H9 (cell line): ENCODE measurements around the gene MAGI1. TPM values are rescaled to one million over a fixed set of nuclear protein-coding genes. Genes with fewer than 3 reads are reported as not detected.

Source experiments
- DNase-seq: peaks from one replicate; pipeline ENCODE4 v3.0.0-alpha.2; 2017
- H2AFZ ChIP-seq: one replicate; pipeline ENCODE4 v1.6.1; 2013; ENCODE audit warnings: mild to moderate bottlenecking, low read length, control low read depth, moderate library complexity
- H2AK5ac ChIP-seq: 2 replicates; pipeline ENCODE4 v1.6.1; 2013; ENCODE audit warnings: low read length, control low read depth, mixed read lengths; ENCODE audit not compliant: insufficient read length
- H2BK120ac ChIP-seq: one replicate; pipeline ENCODE4 v1.6.1; 2013; ENCODE audit warnings: low read depth, mild to moderate bottlenecking, low read length, control low read depth, inconsistent platforms; ENCODE audit not compliant: poor library complexity, severe bottlenecking
- H2BK12ac ChIP-seq: 2 replicates; pipeline ENCODE4 v1.6.1; 2013; ENCODE audit warnings: low read length, control low read depth, mixed read lengths, low read depth; ENCODE audit not compliant: insufficient read length
- H2BK15ac ChIP-seq: 2 replicates; pipeline ENCODE4 v1.6.1; 2013; ENCODE audit warnings: low read depth, low read length, control low read depth
- H2BK20ac ChIP-seq: one replicate; pipeline ENCODE4 v1.6.1; 2013; ENCODE audit warnings: low read depth, mild to moderate bottlenecking, low read length, control low read depth, inconsistent platforms; ENCODE audit not compliant: poor library complexity, severe bottlenecking
- H2BK5ac ChIP-seq: 2 replicates; pipeline ENCODE4 v1.6.1; 2013; ENCODE audit warnings: low read length, control low read depth, mixed read lengths; ENCODE audit not compliant: insufficient read length
- H3K14ac ChIP-seq: 2 replicates; pipeline ENCODE4 v1.6.1; 2013; ENCODE audit warnings: low read length, control low read depth; ENCODE audit not compliant: insufficient read depth
- H3K18ac ChIP-seq: 2 replicates; pipeline ENCODE4 v1.6.1; 2013; ENCODE audit warnings: low read depth, mild to moderate bottlenecking, mixed read lengths, low read length, control low read depth; ENCODE audit not compliant: insufficient read length
- H3K23ac ChIP-seq: 2 replicates; pipeline ENCODE4 v1.6.1; 2013; ENCODE audit warnings: low read length, control low read depth, mixed read lengths, low read depth; ENCODE audit not compliant: insufficient read length
- H3K23me2 ChIP-seq: 2 replicates; pipeline ENCODE4 v1.6.1; 2013; ENCODE audit warnings: low read depth, mild to moderate bottlenecking, mixed read lengths, low read length, control low read depth; ENCODE audit not compliant: insufficient read length, poor library complexity, severe bottlenecking
- H3K27ac ChIP-seq: 2 replicates; pipeline ENCODE4 v1.5.1; 2013; ENCODE audit warnings: low read length, control low read depth, mixed read lengths, low read depth; ENCODE audit not compliant: insufficient read length
- H3K27me3 ChIP-seq: 2 replicates; pipeline ENCODE4 v1.6.1; 2013; ENCODE audit warnings: low read length, control low read depth, inconsistent platforms; ENCODE audit not compliant: insufficient read depth
- H3K4ac ChIP-seq: 2 replicates; pipeline ENCODE4 v1.6.1; 2013; ENCODE audit warnings: low read depth, mild to moderate bottlenecking, control low read depth, inconsistent platforms, low read length, moderate library complexity
- H3K4me1 ChIP-seq: 2 replicates; pipeline ENCODE4 v1.6.1; 2013; ENCODE audit warnings: low read length, control low read depth, inconsistent platforms; ENCODE audit not compliant: insufficient read depth
- H3K4me2 ChIP-seq: 2 replicates; pipeline ENCODE4 v1.6.1; 2013; ENCODE audit warnings: low read length, control low read depth, mixed read lengths; ENCODE audit not compliant: insufficient read length, insufficient read depth
- H3K56ac ChIP-seq: 2 replicates; pipeline ENCODE4 v1.6.1; 2013; ENCODE audit warnings: low read depth, mild to moderate bottlenecking, mixed read lengths, low read length, control low read depth; ENCODE audit not compliant: insufficient read length
- H3K79me1 ChIP-seq: 2 replicates; pipeline ENCODE4 v1.6.1; 2013; ENCODE audit warnings: low read depth, mild to moderate bottlenecking, moderate library complexity, low read length, control low read depth, inconsistent platforms; ENCODE audit not compliant: insufficient read depth, poor library complexity, severe bottlenecking
- H3K79me2 ChIP-seq: 2 replicates; pipeline ENCODE4 v1.6.1; 2013; ENCODE audit warnings: low read length, control low read depth, inconsistent platforms; ENCODE audit not compliant: insufficient read depth
- H3K9ac ChIP-seq: 2 replicates; pipeline ENCODE4 v1.6.1; 2013; ENCODE audit warnings: low read length, control low read depth, mixed read lengths; ENCODE audit not compliant: insufficient read length; ENCODE audit errors: extremely low read depth
- H3K9me3 ChIP-seq: one replicate; pipeline ENCODE4 v1.6.1; 2013; ENCODE audit warnings: low read depth, low read length, inconsistent platforms; ENCODE audit not compliant: control insufficient read depth
- H3T11ph ChIP-seq: one replicate; pipeline ENCODE4 v1.6.1; 2013; ENCODE audit warnings: mild to moderate bottlenecking, low read length, control low read depth, inconsistent platforms
- H4K20me1 ChIP-seq: one replicate; pipeline ENCODE4 v1.6.1; 2013; ENCODE audit not compliant: control insufficient read depth, insufficient read length, insufficient read depth
- H4K5ac ChIP-seq: 2 replicates; pipeline ENCODE4 v1.6.1; 2013; ENCODE audit warnings: low read depth, mild to moderate bottlenecking, mixed read lengths, low read length, control low read depth; ENCODE audit not compliant: insufficient read length
- H4K8ac ChIP-seq: replicated peaks from 2 replicates; pipeline ENCODE4 v1.6.1; 2013; ENCODE audit warnings: low read length, control low read depth, mixed read lengths, low read depth; ENCODE audit not compliant: insufficient read length
- H4K91ac ChIP-seq: 2 replicates; pipeline ENCODE4 v1.6.1; 2013; ENCODE audit warnings: low read depth, mild to moderate bottlenecking, moderate library complexity, mixed read lengths, low read length, control low read depth; ENCODE audit not compliant: insufficient read length
- H3K27ac Mint-ChIP-seq, 3 experiments: 2 replicates in 2 of 3; 3 replicates in 1 of 3; pipeline ENCODE4 v1.8.0; 2020 to 2021; ENCODE audit warnings: mixed read lengths in 3 of 3, mild to moderate bottlenecking in 1 of 3, moderate library complexity in 1 of 3
- H3K27me3 Mint-ChIP-seq: 2 replicates; pipeline ENCODE4 v1.8.0; 2021; ENCODE audit warnings: low read depth, mild to moderate bottlenecking, moderate library complexity, mixed read lengths
- H3K36me3 Mint-ChIP-seq, 3 experiments: 2 replicates in 2 of 3; 3 replicates in 1 of 3; pipeline ENCODE4 v1.8.0; 2020 to 2021; ENCODE audit warnings: low read depth in 3 of 3, mixed read lengths in 3 of 3; ENCODE audit not compliant: insufficient read depth in 1 of 3
- H3K4me1 Mint-ChIP-seq, 2 experiments: 2 replicates each; pipeline ENCODE4 v1.8.0; 2020; ENCODE audit warnings: mixed read lengths in 2 of 2
- H3K4me3 Mint-ChIP-seq, 2 experiments: 2 replicates in 1 of 2; 3 replicates in 1 of 2; pipeline ENCODE4 v1.8.0; 2020 to 2021; ENCODE audit warnings: mild to moderate bottlenecking in 2 of 2, mixed read lengths in 2 of 2, moderate library complexity in 1 of 2
- H3K9me3 Mint-ChIP-seq, 2 experiments: 2 replicates in 1 of 2; 3 replicates in 1 of 2; pipeline ENCODE4 v1.8.0; 2020; ENCODE audit warnings: mild to moderate bottlenecking in 2 of 2, mixed read lengths in 2 of 2, moderate library complexity in 1 of 2
- CTCF ChIP-seq: fragments of 200-600 bp; sonication (generic); conservative IDR thresholded peaks from 3 replicates; pipeline ENCODE4 v1.8.0; 2021; ENCODE audit warnings: antibody characterized with exemption, mild to moderate bottlenecking
- WGBS: extraction: QIAGEN DNeasy Blood & Tissue Kit; methylation state at CpG from one replicate; pipeline ENCODE4 v1.1.7; 2013; ENCODE audit warnings: missing lambda C conversion rate, low lambda C conversion rate, mixed read lengths; ENCODE audit not compliant: insufficient read length; ENCODE audit errors: extremely low coverage; 5-methylcytosine and 5-hydroxymethylcytosine counted together
- total RNA-seq: library from RNA; stranded (reverse); gene quantifications from 2 replicates; pipeline ENCODE4 v1.2.1, GENCODE V29; 2021

MAGI1 gene
- total RNA-seq, 1 experiment from 2014 or later = 65.7 TPM

- DNase-seq = no peak
- no peak overlapping the region for H3K4ac ChIP-seq
- H4K20me1 ChIP-seq = no peaks in the 10 kb centered on the region
- no peak overlapping the region for H2BK20ac ChIP-seq
- H3K79me2 ChIP-seq = no peaks in the 10 kb centered on the region
- no peak overlapping the region for H2BK15ac ChIP-seq
- no peaks in the 10 kb centered on the region for H3K79me1 ChIP-seq
- H2AK5ac ChIP-seq = no peak overlapping the region
- no peak overlapping the region for H4K91ac ChIP-seq
- H3K4me1 Mint-ChIP-seq = peaks cover 9 to 14% of the 10 kb centered on the region in 2 experiments
- no peak overlapping the region for H3K27ac Mint-ChIP-seq
- no peak overlapping the region for H3K14ac ChIP-seq
- H3K27ac ChIP-seq = no peak overlapping the region
- H3K4me3 Mint-ChIP-seq = no peak overlapping the region
- H3K4me2 ChIP-seq = no peak overlapping the region
- H3K36me3 Mint-ChIP-seq = no peaks in the 10 kb centered on the region
- H2BK120ac ChIP-seq = no peak overlapping the region
- H3K27me3 Mint-ChIP-seq = no peaks in the 10 kb centered on the region
- no peaks in the 10 kb centered on the region for H3K9me3 ChIP-seq
- no peaks in the 10 kb centered on the region for H3K9me3 Mint-ChIP-seq
- H3K9ac ChIP-seq = no peak overlapping the region
- H3K27me3 ChIP-seq = no peaks in the 10 kb centered on the region
- no peak overlapping the region for H3K56ac ChIP-seq
- H4K5ac ChIP-seq = no peak overlapping the region
- H3K23me2 ChIP-seq = no peaks in the 10 kb centered on the region
- WGBS = no CpG with 5 or more reads among the region's 6 CpGs
- H3T11ph ChIP-seq = no peak overlapping the region
- no peak overlapping the region for H2BK5ac ChIP-seq
- no peak overlapping the region for H2AFZ ChIP-seq
- H3K18ac ChIP-seq = no peak overlapping the region
- peak; percentile 92 for TF ChIP-seq CTCF
- H4K8ac ChIP-seq = no peak overlapping the region
- no peak overlapping the region for H2BK12ac ChIP-seq
- H3K4me1 ChIP-seq = no peaks in the 10 kb centered on the region
- H3K23ac ChIP-seq = no peak overlapping the region
These were observed 253.6 kb downstream of the MAGI1 start for GRCh38 chr3:65785065-65785645.
